ENCODE measurements around the gene CAPN11. TPM values are rescaled to one million over a fixed set of nuclear protein-coding genes. Genes with fewer than 3 reads are reported as not detected.

The CAPN11 gene
- total RNA-seq, 1 experiment from 2014 or later = not detected

GRCh38 chr6:44116641-44117382 is 41.8 kb upstream of the CAPN11 start:
- Histone ChIP-seq H4K20me1 (ENCODE audit: low read length) (peaks cover 4% of the 10 kb centered on the region; the same call in 1 of the 2 replicates), H3K79me2 (ENCODE audit: low read length) (peaks cover 93% of the 10 kb centered on the region), H2AFZ (ENCODE audit: low read length) (no peak overlapping the region), H3K36me3 (ENCODE audit: low read depth, low read length) (peaks cover 32% of the 10 kb centered on the region), H3K9me2 (replicated peaks; ENCODE audit: low read length) (no peaks in the 10 kb centered on the region), H3K9me3 (ENCODE audit: low read length) (no peaks in the 10 kb centered on the region), H3K27me3 (ENCODE audit: low read length) (no peaks in the 10 kb centered on the region), H3K9ac (ENCODE audit: low read length) (peak overlapping the region; percentile 66), H3F3A (ENCODE audit: low read length, unreplicated experiment) (peaks cover 14% of the 10 kb centered on the region), H3K4me3 (ENCODE audit: low read length) (peak overlapping the region; percentile 49), H3K4me2 (ENCODE audit: low read length) (peak overlapping the region; percentile 78), H3K27ac (ENCODE audit: low read length) (peak overlapping the region; percentile 93), H3K4me1 (ENCODE audit: insufficient read depth, low read length) (peaks cover 68% of the 10 kb centered on the region)
- DNase-seq (peak; percentile 86), ATAC-seq (peak; percentile 62)
- TSS peak; percentile 70 for BruUV-seq (replicated peaks)
- intact Hi-C loops (cut with micrococcal nuclease) = loop anchor here (5.0 kb wide), 1 partner anchor 120 kb away; no protein-coding TSS in a partner anchor
- ChIA-PET CTCF (interaction anchor here (1.2 kb wide), 1 partner anchor 17 kb away, joined by 9 read pairs; no protein-coding TSS in a partner anchor), POLR2A (ENCODE audit: unreplicated experiment) (interaction anchor here (0.5 to 0.6 kb wide), 4 partner anchors 11 to 1371 kb away, joined by 3 to 13 read pairs (median 4); partner anchors contain the start of genes MRPL14, TBCC and TMEM63B)
- TF ChIP-seq EZH2phosphoT487 (IDR thresholded peaks at IDR 0.05; ENCODE audit: borderline replicate concordance, low read length) (no peak), CTCF (conservative IDR thresholded peaks at IDR 0.05; ENCODE audit: low read depth, low read length) (no peak), EZH2 (IDR thresholded peaks at IDR 0.05; ENCODE audit: low read length, unreplicated experiment) (no peak)

GRCh38 chr6:44117397-44118128 is 41.1 kb upstream of the CAPN11 start:
- H3F3A ChIP-seq (ENCODE audit: low read length, unreplicated experiment) = peaks cover 14% of the 10 kb centered on the region

More at GRCh38 chr6:44117397-44118128, 41.1 kb upstream of the CAPN11 start:
- Histone ChIP-seq H3K9me2 (replicated peaks; ENCODE audit: low read length) (no peaks in the 10 kb centered on the region), H4K20me1 (ENCODE audit: low read length) (peaks cover 6% of the 10 kb centered on the region), H3K79me2 (ENCODE audit: low read length) (peaks cover 93% of the 10 kb centered on the region), H3K36me3 (ENCODE audit: low read depth, low read length) (peaks cover 25% of the 10 kb centered on the region), H3K27me3 (ENCODE audit: low read length) (no peaks in the 10 kb centered on the region), H3K4me2 (ENCODE audit: low read length) (peak overlapping the region; percentile 78), H3K9ac (ENCODE audit: low read length) (peak overlapping the region; percentile 66), H3K4me1 (ENCODE audit: insufficient read depth, low read length) (peaks cover 70% of the 10 kb centered on the region), H3K4me3 (ENCODE audit: low read length) (peak overlapping the region; percentile 49; the same call in 1 of the 2 replicates), H2AFZ (ENCODE audit: low read length) (no peak overlapping the region), H3K27ac (ENCODE audit: low read length) (peak overlapping the region; percentile 93), H3K9me3 (ENCODE audit: low read length) (no peaks in the 10 kb centered on the region)
- DNase-seq (peak; percentile 82), ATAC-seq (peak; percentile 39)
- ChIA-PET POLR2A (ENCODE audit: unreplicated experiment) (no interaction called here), CTCF (no interaction called here)
- BruUV-seq (replicated peaks) = no TSS peak
- TF ChIP-seq EZH2phosphoT487 (IDR thresholded peaks at IDR 0.05; ENCODE audit: borderline replicate concordance, low read length) = no peak
- no peak for TF ChIP-seq CTCF (conservative IDR thresholded peaks at IDR 0.05; ENCODE audit: low read depth, low read length)
- no peak for TF ChIP-seq EZH2 (IDR thresholded peaks at IDR 0.05; ENCODE audit: low read length, unreplicated experiment)
- intact Hi-C loops (cut with micrococcal nuclease) = loop anchor here (5.0 kb wide), 1 partner anchor 120 kb away; no protein-coding TSS in a partner anchor
